HG02938 (cell line): ENCODE results near the gene PIWIL1.

Experiments used
- ATAC-seq: cut with Tn5 transposase; IDR thresholded peaks from one replicate; pipeline ENCODE4 v1.9.1; 2021; ENCODE audit warnings: mild to moderate bottlenecking, moderate library complexity; ENCODE audit not compliant: unreplicated experiment

PIWIL1 gene

DNA sequence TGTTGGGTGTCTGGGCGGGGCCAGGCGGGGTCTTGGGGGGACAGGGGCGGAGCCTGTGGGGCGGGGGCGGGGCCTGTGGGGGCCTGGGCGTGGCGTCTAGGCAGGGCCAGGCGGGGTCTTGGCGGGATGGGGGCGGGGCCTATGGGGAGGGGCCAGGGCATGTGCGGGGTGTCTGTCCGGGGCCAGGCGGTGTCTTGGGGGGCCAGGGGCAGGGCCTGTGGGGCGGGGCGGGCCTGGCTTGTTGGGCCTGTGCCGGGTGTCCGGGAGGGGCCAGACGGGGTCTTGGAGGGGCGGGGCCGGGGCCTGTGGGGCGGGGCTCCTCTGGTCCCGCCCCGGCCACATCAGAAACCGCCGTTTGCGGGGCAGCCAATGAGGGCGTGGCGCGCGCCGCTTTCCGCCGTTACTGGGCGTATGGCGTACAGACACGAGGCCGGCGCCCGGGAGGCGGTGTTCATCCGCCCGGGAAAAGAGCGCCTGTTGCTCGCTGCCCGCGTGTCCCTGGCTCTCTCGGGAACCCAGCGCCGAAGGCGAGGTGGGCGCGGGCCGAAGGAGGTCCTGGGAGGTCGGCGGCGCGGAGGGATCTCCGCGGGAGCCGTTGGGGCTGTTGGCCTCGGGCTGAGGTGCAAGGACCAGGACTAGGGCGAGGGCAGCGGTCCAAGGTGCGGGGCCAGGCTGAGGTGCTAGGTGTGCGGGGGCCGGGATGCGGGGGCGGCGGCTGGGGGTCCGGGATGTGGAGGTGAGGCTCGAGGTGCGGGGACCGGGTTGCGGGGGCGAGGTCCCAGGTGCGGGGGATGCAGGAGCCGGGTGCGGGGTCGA, at the start of gene PIWIL1:
Gene PIWIL1, plus strand, starts transcription at position 400 of the 816 bp plus-strand sequence. CDS start 4,705 bp downstream, outside the sequence.
- no peak for ATAC-seq

GRCh38 chr12:130288206-130288605, 49.5 kb upstream of the PIWIL1 start:
- ATAC-seq = no peak

- ATAC-seq = no peak
These were observed 49.0 kb upstream of the PIWIL1 start for GRCh38 chr12:130288691-130289090.

GRCh38 chr12:130290114-130290513, 47.6 kb upstream of the PIWIL1 start:
- no peak for ATAC-seq

DNA sequence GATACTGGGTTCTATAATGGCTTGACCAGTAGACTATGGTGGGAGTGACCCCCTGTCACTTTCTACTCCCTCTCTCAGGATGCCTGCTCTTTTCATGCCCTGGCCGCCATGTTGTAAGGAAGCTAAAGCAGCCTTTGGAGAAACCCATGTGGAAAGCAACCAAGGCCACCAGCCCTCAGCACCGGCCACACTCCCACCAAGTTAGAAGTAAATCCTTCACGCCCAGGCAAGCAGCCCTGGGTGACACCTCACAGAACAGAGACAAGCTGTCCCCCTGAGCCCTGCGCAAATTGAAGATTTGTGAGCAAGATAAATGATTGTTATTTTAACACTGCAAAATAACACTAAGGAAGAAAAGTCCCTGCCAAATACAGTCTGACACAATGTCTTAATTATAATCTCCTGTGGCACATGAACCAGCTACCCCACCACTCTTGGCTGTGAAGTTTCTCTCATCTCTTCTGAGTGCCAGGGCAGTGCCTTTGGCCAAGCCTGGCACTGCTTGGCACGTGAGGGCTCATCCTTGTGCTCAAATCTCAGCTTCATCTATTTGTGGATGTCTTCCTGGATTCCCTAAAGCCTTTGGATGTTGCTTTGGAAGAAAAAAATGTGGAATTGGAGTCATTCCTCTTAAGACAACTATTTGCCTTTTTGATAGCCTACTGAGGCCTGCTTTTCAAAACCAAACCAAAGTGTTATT, 39.2 kb upstream of the PIWIL1 start:
- ATAC-seq = no peak

DNA sequence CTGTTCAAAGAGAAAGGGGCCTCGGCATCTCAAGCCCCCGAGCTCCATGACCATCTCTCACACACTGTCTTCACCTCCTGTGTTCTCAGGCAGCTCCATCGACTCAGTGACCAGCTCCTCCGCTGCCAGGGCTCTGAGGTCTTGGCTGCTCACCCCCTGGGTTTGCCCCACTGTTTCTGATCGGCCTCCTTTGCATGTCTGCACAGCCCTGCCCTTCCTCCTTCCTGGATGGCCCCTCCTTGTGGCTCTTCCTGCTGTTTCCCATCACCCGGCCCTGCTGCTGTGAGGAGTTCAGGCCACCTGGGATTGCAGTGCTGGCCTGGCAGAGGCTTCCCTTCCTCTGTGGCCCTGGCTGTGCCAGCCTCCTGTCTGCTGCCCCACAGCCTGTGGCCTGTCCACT, 38.1 kb upstream of the PIWIL1 start:
- no peak for ATAC-seq

DNA sequence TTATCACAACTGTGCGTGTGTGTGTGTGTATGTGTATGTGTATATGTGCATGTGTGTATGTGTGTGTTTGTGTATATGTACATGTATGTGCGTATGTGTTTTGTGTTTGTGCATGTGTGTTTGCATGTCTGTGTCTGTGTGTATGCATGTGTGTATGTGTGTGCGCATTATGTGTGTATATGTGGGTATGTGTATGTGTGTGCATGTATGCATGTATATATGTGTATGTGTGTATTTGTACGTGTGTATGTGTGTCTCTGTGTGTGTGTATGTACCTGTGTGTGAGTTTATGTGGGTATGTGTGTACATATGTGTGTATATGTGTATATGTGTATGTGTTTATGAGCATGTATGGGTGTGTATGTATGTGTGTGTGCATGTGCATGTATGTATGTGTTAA, 37.6 kb upstream of the PIWIL1 start:
- no peak for ATAC-seq

DNA sequence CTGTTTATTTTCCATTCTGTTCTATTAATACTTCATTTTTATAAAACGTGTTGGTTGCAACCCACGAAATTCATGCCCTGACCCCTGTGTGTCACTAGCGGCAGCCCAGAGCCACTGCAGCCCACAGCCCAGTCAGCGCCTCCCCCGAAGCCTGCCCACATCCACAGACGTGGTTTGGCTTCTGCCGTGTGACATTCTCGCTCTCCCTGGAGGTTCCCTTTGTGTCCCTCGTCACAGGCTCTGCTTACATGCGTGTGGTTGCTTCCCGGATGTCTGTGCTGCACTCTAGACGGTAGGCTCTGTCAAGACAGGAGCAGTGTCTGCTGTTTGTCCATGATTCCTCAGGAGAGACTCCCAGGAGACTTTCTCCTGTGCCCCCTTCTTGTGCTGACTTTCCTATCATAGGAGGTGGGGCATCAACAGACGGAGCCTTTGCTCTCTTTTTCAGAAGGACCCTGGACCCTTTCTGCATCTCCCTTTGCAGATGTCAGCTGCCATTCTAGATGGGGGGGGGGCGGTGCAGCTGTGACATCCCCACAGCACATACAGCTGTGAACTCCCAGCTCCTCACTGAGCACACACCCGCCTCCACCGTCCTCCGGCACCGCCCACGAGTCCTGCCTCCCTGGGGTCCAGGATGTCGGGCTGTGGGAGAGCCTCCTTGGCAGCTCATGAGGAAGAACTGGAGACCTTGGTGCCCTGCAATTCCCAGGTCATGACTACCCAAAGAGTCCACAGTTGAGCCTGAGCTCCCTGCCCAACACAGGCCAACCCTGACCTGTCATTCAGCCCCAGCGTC, 36.8 kb upstream of the PIWIL1 start:
- ATAC-seq = no peak

DNA sequence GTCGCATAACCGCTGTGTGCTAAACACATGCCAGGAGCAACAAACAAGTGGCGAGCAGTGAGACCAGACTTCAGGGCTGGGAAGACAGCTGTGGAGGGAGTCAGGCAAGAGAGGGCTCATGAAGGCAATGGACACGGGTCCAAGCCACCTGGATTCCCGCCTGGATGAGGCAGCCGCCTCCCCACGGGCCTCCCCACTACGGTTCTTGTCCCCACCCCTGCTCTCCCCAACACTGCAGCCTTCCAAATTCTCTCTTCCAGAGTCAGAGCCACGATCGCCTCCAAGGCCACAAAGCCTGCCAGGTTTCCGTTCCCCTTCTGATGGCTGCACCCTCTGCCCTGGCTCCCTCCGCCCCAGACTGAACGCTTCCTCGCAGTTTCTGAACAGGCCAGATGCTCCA, 36.1 kb upstream of the PIWIL1 start:
- no peak for ATAC-seq

- ATAC-seq = no peak
These were observed 33.9 kb upstream of the PIWIL1 start for GRCh38 chr12:130303781-130304180.

GRCh38 chr12:130307859-130308258, 29.8 kb upstream of the PIWIL1 start:
- no peak for ATAC-seq

GRCh38 chr12:130308393-130308792, 29.3 kb upstream of the PIWIL1 start:
- ATAC-seq = no peak

GRCh38 chr12:130316251-130316650, 21.4 kb upstream of the PIWIL1 start:
- no peak for ATAC-seq

GRCh38 chr12:130320536-130320935, 17.2 kb upstream of the PIWIL1 start:
- ATAC-seq = no peak

GRCh38 chr12:130322263-130322662, 15.4 kb upstream of the PIWIL1 start:
- no peak for ATAC-seq

- no peak for ATAC-seq
These were observed 7.0 kb upstream of the PIWIL1 start for GRCh38 chr12:130330685-130331084.

GRCh38 chr12:130331146-130331545, 6.5 kb upstream of the PIWIL1 start:
- no peak for ATAC-seq

DNA sequence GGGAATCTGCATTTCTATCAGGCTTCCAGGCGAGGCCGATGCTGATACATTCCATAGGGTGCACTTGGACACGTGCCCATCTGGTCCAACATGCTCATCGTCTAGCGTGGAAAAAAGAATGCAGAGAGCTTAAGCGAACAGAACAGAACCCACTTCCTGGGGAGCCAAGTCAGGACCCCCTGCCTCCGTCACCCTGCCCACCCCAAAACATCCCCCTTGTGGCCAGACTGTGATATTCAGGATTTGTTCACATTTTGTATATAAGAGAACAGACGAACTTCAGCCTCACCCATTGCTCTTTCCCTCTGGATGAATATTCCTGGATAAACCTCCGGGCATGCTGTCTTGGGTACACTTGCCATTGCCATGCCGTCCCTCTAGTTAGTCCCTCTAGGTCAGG, 4.3 kb upstream of the PIWIL1 start:
- ATAC-seq = no peak

- ATAC-seq = no peak
These were observed 3.3 kb upstream of the PIWIL1 start for GRCh38 chr12:130334399-130334798.

DNA sequence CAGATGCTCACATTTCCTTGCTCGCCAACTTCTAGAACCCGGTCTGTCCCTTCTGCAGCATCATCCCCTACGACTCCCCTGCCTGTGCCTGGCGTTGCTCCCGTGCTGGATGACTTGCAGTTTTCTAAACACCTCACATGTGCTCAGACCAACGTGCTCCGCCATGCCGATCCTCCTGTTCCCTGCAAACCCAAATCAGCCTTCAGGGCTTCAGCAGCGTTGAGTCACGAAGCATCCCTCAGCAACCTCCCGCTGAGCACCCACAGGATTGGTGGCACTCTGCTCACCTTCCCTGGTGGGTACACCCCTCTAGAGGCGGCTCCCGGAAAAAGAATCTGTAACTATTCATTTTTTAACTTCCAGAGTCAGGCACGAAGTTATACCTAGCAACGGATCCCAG, 2.8 kb upstream of the PIWIL1 start:
- ATAC-seq = no peak
